ENCODE measurements around the gene EFNA5.
"Not testable (repeated sequence)": the region's sequence is repeated elsewhere in the genome, so short reads cannot be mapped to it uniquely, and the experiment has no call there.

The EFNA5 gene

DNA sequence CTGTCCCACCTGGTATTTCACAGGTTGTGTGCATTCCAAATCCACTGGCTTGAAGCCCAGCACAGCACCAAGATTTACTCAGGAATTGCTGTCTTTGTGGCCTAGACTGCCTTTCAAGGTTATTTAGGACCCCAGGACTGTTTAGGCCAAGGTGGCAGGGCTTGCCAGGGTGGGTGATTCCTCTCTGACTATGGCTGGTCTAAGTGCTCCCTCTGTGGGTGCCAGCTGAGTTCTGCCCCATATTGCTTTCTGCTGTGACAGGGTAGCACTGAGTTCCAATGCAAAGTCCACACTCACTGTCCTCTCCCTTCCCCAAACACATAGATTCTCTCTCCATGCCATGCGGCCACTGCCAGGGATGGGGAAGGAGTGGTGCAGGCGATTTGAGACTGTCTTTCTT is 318.2 kb downstream of the EFNA5 start:
- no peak for DNase-seq

DNA sequence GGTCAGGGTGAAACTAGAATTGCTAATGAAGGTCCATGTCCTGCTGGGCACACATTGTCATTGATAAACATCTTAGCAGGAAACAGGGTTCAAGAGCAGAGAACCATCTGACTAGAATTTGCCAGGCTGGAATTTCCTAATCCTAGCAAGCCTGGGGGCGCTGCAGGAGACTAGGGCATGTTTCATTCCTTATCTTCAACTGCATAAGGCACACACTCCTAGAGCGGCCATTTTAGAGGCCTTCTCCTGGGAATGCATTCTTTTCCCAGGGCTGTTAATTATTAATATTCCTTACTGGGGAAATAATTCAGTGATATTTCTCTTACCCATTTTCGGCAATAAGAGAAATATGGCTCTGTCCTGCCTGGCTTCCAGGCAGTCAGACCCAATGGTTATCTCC is 324.2 kb downstream of the EFNA5 start:
- not testable (repeated sequence) for DNase-seq

DNA sequence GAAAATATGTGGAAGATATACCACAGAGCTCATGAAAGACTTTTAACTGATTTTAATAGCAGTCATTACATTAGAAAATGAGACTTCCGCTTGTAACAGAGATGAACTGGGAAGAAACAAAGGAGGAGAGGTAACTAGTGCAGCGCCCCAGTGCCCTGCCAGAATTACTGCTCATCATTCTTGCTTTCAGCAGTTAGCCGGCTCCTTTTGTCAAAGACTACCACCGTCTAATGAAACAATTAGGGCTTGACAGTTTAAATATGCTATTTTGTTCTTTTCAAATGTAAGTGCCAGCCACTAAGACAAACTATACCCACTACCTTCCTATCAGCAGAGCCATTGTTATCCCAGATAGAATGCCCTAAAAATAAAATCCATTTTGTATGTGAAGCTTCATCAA is 328.4 kb downstream of the EFNA5 start:
- no peak for DNase-seq

DNA sequence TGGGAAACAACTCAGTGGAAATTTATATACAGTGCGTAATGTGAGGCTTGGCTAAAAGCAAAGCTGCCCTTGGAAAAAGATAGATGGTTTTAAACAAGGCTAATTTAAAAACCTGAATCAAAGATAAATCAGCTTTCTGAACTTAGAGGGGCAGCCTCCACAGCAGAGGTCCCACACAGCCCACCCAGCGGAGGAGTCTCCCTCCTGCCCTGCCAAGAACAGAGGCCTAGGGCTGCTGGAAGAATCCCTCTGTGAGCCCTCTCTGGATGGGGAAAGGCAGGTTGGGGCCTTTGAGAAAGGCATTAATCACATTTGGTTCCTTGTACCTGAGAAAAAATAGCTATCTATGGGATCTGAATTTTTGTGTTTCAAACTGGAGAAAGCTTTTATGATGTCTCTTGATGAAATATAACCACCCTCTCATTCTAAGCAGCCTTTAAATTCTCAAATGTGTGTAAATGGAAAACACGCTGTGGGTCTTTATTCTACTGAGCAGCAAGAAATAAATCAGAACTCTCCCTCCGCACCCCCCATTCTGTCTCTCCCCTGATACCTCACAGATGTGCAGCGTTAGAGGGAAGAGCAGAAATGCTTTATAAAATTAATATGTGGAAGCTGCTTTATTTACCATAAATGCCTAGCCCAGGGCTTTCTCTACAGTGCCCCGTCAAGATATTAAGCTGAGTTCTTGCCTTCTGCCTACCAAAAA is 329.2 kb downstream of the EFNA5 start:
- no peak for DNase-seq

DNA sequence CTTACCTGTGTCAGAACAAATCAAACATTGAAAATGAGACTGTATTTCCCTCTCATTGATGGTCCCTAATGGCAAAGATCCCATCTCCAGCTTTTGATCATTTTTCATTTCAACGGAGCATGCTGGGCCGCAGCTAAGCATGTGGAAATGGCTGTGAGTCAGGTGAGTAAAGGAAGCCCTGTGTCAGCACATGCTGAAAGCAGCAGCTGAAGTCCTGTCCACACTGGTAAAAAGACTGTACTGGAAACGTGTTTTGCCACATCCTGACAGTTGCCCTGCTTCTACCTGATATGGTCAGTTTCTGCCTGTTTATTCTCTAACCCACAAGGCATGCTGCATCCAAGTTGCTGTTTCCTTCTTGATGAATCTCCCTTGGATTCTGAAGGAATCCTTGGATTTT is 330.1 kb downstream of the EFNA5 start:
- no peak for DNase-seq

GRCh38 chr5:107338335-107338734 is 332.4 kb downstream of the EFNA5 start:
- DNase-seq = no peak

- DNase-seq = no peak
These were observed 333.5 kb downstream of the EFNA5 start for GRCh38 chr5:107337281-107337680.

- no peak for DNase-seq
These were observed 338.9 kb downstream of the EFNA5 start for GRCh38 chr5:107331882-107332281.

DNA sequence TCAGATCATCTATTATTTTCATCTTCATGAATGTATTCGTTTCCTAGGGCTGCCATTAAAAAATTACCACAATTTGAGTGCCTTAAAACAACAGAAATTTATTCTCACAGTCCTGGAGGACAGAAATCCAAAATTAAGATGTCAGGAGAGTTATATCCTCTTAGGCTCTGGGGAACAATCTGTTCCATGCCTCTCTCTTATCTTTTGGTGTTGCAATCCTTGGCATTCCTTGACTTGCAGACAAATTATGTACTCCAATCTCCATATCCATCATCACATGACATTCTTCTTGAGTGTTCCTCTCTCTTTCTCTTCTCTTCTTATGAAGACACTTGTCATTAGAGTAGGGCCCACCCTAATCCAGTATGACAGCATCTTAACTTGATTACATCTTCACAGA is 339.4 kb downstream of the EFNA5 start:
- no peak for DNase-seq

GRCh38 chr5:107330903-107331302 is 339.8 kb downstream of the EFNA5 start:
- no peak for DNase-seq

GRCh38 chr5:107329850-107330249 is 340.9 kb downstream of the EFNA5 start:
- DNase-seq = no peak

Data from SIG-M5 (cell line).